RWPE1 (cell line): ENCODE results near the gene XRN1.
A peak's percentile ranks its signal among the peaks of the same experiment; 100 is the strongest.
"Not testable (repeated sequence)": the region's sequence is repeated elsewhere in the genome, so short reads cannot be mapped to it uniquely, and the experiment has no call there.

ENCODE experiments used
- CTCF ChIA-PET: fragments of 350-600 bp; sonication (Branson Sonifier 250); formaldehyde crosslinking; extraction: SDS; loops from one replicate; lab custom pipeline; 2021; lab: Yijun Ruan, JAX
- POLR2A ChIA-PET: fragments of 400-600 bp; formaldehyde crosslinking; extraction: SDS; loops from one replicate; lab custom pipeline; 2020; ENCODE audit warnings: antibody characterized with exemption; ENCODE audit not compliant: low non-redundant PET; lab: Yijun Ruan, JAX
- DNase-seq: peaks from one replicate; pipeline ENCODE4 v3.0.0; 2012; ENCODE audit warnings: low spot score
- H3K27ac ChIP-seq: fragments of 450-650 bp; 2 replicates; pipeline ENCODE4 v1.5.1; 2017
- CTCF ChIP-seq: fragments of 450-650 bp; conservative IDR thresholded peaks from 2 replicates; pipeline ENCODE4 v1.5.1; 2017; ENCODE audit warnings: low read depth, mild to moderate bottlenecking

XRN1 gene

GRCh38 chr3:142417302-142417701, 30.5 kb downstream of the XRN1 start:
- no peak for TF ChIP-seq CTCF
- CTCF ChIA-PET, result no interaction called here
- no peak overlapping the region for H3K27ac ChIP-seq
- DNase-seq, result no peak
- POLR2A ChIA-PET, result no interaction called here

GRCh38 chr3:142400537-142400936, 47.3 kb downstream of the XRN1 start:
- CTCF ChIA-PET, H3K27ac ChIP-seq, DNase-seq: not testable (repeated sequence)
- POLR2A ChIA-PET, result interaction anchor here (0.6 kb wide), 1 partner anchor 38 kb away, joined by 3 read pairs; no protein-coding TSS in a partner anchor

GRCh38 chr3:142394921-142395622, 52.8 kb downstream of the XRN1 start:
- POLR2A ChIA-PET, result no interaction called here
- no peak overlapping the region for H3K27ac ChIP-seq
- no peak for DNase-seq
- CTCF ChIA-PET, result interaction anchor here (0.5 to 0.6 kb wide), 2 partner anchors 32 to 85 kb away, joined by 3 read pairs; no protein-coding TSS in a partner anchor
- TF ChIP-seq CTCF, result no peak

- no peak for TF ChIP-seq CTCF
- no peak overlapping the region for H3K27ac ChIP-seq
- DNase-seq, result no peak
- ChIA-PET CTCF (no interaction called here), POLR2A (no interaction called here)
These were observed 62.8 kb downstream of the XRN1 start for GRCh38 chr3:142385078-142385477.

- TF ChIP-seq CTCF, result no peak
- H3K27ac ChIP-seq, result no peak overlapping the region
- ChIA-PET POLR2A (no interaction called here), CTCF (no interaction called here)
- DNase-seq, result no peak
These were observed 73.2 kb downstream of the XRN1 start for GRCh38 chr3:142374687-142375086.

- CTCF ChIA-PET, POLR2A ChIA-PET, DNase-seq, H3K27ac ChIP-seq: not testable (repeated sequence)
These were observed 78.3 kb downstream of the XRN1 start for GRCh38 chr3:142369576-142369975.

GRCh38 chr3:142366434-142366833, 81.4 kb downstream of the XRN1 start:
- no peak for DNase-seq
- ChIA-PET CTCF (interaction anchor here (0.6 kb wide), 1 partner anchor 17 kb away, joined by 3 read pairs; no protein-coding TSS in a partner anchor), POLR2A (no interaction called here)
- TF ChIP-seq CTCF, result 0 out of 2 replicates have a peak, but pooled peaks have one; percentile 5
- H3K27ac ChIP-seq, result no peak overlapping the region
